GM18867 (cell line): ENCODE measurements around the gene RHBDF2.

Experiments used
- ATAC-seq: cut with Tn5 transposase; IDR thresholded peaks from one replicate; pipeline ENCODE4 v1.9.1; 2021; ENCODE audit warnings: mild to moderate bottlenecking, moderate library complexity; ENCODE audit not compliant: unreplicated experiment

The RHBDF2 gene

GRCh38 chr17:76467366-76467765 lies 33.9 kb downstream of the RHBDF2 start, which contains the start of gene AANAT:
AANAT (plus strand) TSS chr17:76467603; CDS start chr17:76468747, 1,144 bp downstream.
- ATAC-seq: no peak

- no peak for ATAC-seq
These were observed 34.5 kb downstream of the RHBDF2 start for GRCh38 chr17:76466775-76467130.

- no peak for ATAC-seq
These were observed 38.5 kb downstream of the RHBDF2 start for GRCh38 chr17:76462556-76463290.

GRCh38 chr17:76461765-76462555 lies 39.3 kb downstream of the RHBDF2 start:
- ATAC-seq: no peak

GRCh38 chr17:76459674-76460073 lies 41.5 kb downstream of the RHBDF2 start:
- ATAC-seq: no peak

- no peak for ATAC-seq
These were observed 42.4 kb downstream of the RHBDF2 start for GRCh38 chr17:76458580-76459490.

GRCh38 chr17:76453431-76453743 lies 47.8 kb downstream of the RHBDF2 start:
- no peak for ATAC-seq

GRCh38 chr17:76452660-76453430 lies 48.4 kb downstream of the RHBDF2 start, which contains the start of gene UBE2O:
UBE2O (minus strand) TSS chr17:76453152; CDS start chr17:76453141, 11 bp downstream.
- ATAC-seq: peak; percentile 94

- ATAC-seq: no peak
These were observed 49.0 kb downstream of the RHBDF2 start for GRCh38 chr17:76452127-76452659.

GRCh38 chr17:76451506-76451905 lies 49.7 kb downstream of the RHBDF2 start:
- ATAC-seq: no peak

GRCh38 chr17:76449126-76449525 lies 52.1 kb downstream of the RHBDF2 start:
- no peak for ATAC-seq

- no peak for ATAC-seq
These were observed 53.1 kb downstream of the RHBDF2 start for GRCh38 chr17:76447931-76448652.

GRCh38 chr17:76446449-76447231 lies 54.6 kb downstream of the RHBDF2 start:
- ATAC-seq: no peak

- ATAC-seq: no peak
These were observed 55.4 kb downstream of the RHBDF2 start for GRCh38 chr17:76445697-76446448.

GRCh38 chr17:76444518-76445311 lies 56.5 kb downstream of the RHBDF2 start:
- ATAC-seq: no peak

- no peak for ATAC-seq
These were observed 58.6 kb downstream of the RHBDF2 start for GRCh38 chr17:76442341-76443338.
